Right lobe of liver (tissue), 6 donors: ENCODE measurements around the gene TSGA10IP. TPM values are rescaled to one million over a fixed set of nuclear protein-coding genes. Genes with fewer than 3 reads are reported as not detected.

Experiments
- ATAC-seq, 4 donors: fragments of 200-7000 bp; cut with Tn5 transposase; one replicate each; pipeline ENCODE4 v1.9.1; 2020; ENCODE audit warnings: mild to moderate bottlenecking in 4 of 4, moderate library complexity in 4 of 4
- DNase-seq, 3 donors: peaks; one replicate each; pipeline ENCODE4 v3.0.0-alpha.2; 2020
- H3K27ac ChIP-seq, 3 donors: fragments of 200-600 bp; one replicate each; pipeline ENCODE4 v1.8.0; 2022
- H3K27me3 ChIP-seq, 2 donors: fragments of 200-600 bp; one replicate each; pipeline ENCODE4 v1.8.0; 2022
- H3K36me3 ChIP-seq, 4 donors: fragments of 200-600 bp; sonication (generic) in 1 of 4; one replicate each; pipeline versions ENCODE4 v1.5.1 to v1.8.0; 2017 to 2022; ENCODE audit warnings: control low read depth in 1 of 4
- H3K4me1 ChIP-seq, 4 donors: fragments of 200-600 bp; sonication (generic) in 1 of 4; one replicate each; pipeline versions ENCODE4 v1.5.1 to v1.8.0; 2017 to 2022; ENCODE audit warnings: control low read depth in 1 of 4
- H3K4me3 ChIP-seq, 3 donors: fragments of 200-600 bp; one replicate each; pipeline ENCODE4 v1.8.0; 2022
- H3K9me3 ChIP-seq, 4 donors: fragments of 200-600 bp; sonication (generic) in 1 of 4; one replicate each; pipeline versions ENCODE4 v1.5.1 to v1.8.0; 2017 to 2022; ENCODE audit warnings: control low read depth in 1 of 4
- POLR2A ChIP-seq: fragments of 450-650 bp; IDR thresholded peaks from one replicate; pipeline ENCODE4 v1.6.1; 2017; ENCODE audit warnings: antibody characterized with exemption, mild to moderate bottlenecking
- WGBS: methylation state at CpG from one replicate; pipeline ENCODE4 v1.1.6; 2018; ENCODE audit warnings: low coverage, low lambda C conversion rate; ENCODE audit not compliant: insufficient coverage; ENCODE audit errors: missing lambda C conversion rate; 5-methylcytosine and 5-hydroxymethylcytosine counted together
- intact Hi-C, 2 donors: fragments of 100-400 bp; cut with DNase I; formaldehyde crosslinking; loops; one replicate each; pipeline versions ENCODE4 v1.11.2 to v1.14.1; 2022
- total RNA-seq, 6 experiments: library from RNA; depleted of rRNA in 2 of 6; stranded (reverse); fragments of >200 nt in 2 of 6; fragmentation: NEBNext Ultra II Directional in 3 of 6; extraction: Animal tissue kit (Norgen Biotek cat#: 25700) in 3 of 6; gene quantifications; one replicate each; pipeline versions ENCODE4 v1.1.0 to v1.2.4, GENCODE V29; 2016 to 2023
- TF ChIP-seq, protein P1 (sequence below), 4 donors: fragments of 200-600 bp in 3 of 4; fragments of 450-650 bp in 1 of 4; IDR thresholded peaks; one replicate each; pipeline versions ENCODE4 v1.5.1 to v1.8.0; 2016 to 2022; ENCODE audit warnings: antibody characterized with exemption in 4 of 4, mild to moderate bottlenecking in 2 of 4
- donor health status: DM: no; HTN: yes; CAD: no.
- donor health status: DM: no; HTN: no; CAD: no.
- donor health status: DM: no; HTN: no; CAD: no.
- donor health status: DM: no; HTN: yes; CAD: no.
- donor health status: DM: no; HTN: yes; CAD: no.

The TSGA10IP gene
- total RNA-seq, 6 experiments from 2014 or later, result not detected

GRCh38 chr11:65988791-65989592 is 43.7 kb downstream of the TSGA10IP start:
- no peaks in the 10 kb centered on the region for H3K9me3 ChIP-seq
- no peaks in the 10 kb centered on the region for H3K27me3 ChIP-seq
- WGBS, result 2% methylated on average over 9 of the region's 10 CpGs
- no peak overlapping the region for H3K4me3 ChIP-seq
- peak; percentile 69 to 89 (median 74) for DNase-seq
- intact Hi-C loops, result loop anchor here (10.0 kb wide), 1 partner anchor 104 kb away; the partner anchor contains the start of gene FIBP (in 2 of the 2)
- H3K4me1 ChIP-seq, result no peaks in the 10 kb centered on the region
- H3K27ac ChIP-seq, result no peak overlapping the region
- TF ChIP-seq, protein P1, sequence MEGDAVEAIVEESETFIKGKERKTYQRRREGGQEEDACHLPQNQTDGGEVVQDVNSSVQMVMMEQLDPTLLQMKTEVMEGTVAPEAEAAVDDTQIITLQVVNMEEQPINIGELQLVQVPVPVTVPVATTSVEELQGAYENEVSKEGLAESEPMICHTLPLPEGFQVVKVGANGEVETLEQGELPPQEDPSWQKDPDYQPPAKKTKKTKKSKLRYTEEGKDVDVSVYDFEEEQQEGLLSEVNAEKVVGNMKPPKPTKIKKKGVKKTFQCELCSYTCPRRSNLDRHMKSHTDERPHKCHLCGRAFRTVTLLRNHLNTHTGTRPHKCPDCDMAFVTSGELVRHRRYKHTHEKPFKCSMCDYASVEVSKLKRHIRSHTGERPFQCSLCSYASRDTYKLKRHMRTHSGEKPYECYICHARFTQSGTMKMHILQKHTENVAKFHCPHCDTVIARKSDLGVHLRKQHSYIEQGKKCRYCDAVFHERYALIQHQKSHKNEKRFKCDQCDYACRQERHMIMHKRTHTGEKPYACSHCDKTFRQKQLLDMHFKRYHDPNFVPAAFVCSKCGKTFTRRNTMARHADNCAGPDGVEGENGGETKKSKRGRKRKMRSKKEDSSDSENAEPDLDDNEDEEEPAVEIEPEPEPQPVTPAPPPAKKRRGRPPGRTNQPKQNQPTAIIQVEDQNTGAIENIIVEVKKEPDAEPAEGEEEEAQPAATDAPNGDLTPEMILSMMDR (IDR thresholded peaks at IDR 0.05), result peak; percentile 89 to 99 (median 94)
- TF ChIP-seq POLR2A, result no peak
- ATAC-seq, result peak; percentile 100
- no peaks in the 10 kb centered on the region for H3K36me3 ChIP-seq

- intact Hi-C loops, result no loop called here
- no peaks in the 10 kb centered on the region for H3K4me1 ChIP-seq
- no peak for TF ChIP-seq POLR2A
- TF ChIP-seq, protein P1 (IDR thresholded peaks at IDR 0.05), result no peak
- no peak overlapping the region for H3K4me3 ChIP-seq
- H3K27me3 ChIP-seq, result no peaks in the 10 kb centered on the region
- H3K36me3 ChIP-seq, result peaks cover 0 to 8% (median 0%) of the 10 kb centered on the region in 4 donors
- H3K27ac ChIP-seq, result no peak overlapping the region
- DNase-seq, result no peak
- ATAC-seq, result no peak
- H3K9me3 ChIP-seq, result no peaks in the 10 kb centered on the region
- 83% methylated on average over 5 of the region's 5 CpGs for WGBS
These were observed 46.8 kb downstream of the TSGA10IP start for GRCh38 chr11:65992056-65992455.

DNA sequence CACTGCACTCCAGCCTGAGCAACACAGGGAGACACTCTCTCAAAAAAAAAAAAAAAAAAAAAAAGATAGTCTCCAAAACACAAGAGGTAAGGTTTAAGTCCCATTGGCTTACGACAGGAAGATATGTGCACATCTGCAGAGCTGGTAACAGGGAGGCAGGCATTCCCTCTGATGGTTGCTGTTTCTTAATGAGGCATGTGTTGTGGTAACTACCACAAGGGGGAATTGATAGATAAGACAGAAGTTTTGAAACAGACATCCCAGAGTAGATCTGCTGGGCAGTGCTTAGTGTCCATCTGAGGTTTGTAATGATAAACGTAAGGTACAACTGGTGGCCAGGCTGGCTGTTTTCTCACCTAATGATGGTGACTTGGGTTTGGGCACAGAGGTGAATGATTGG is 52.0 kb downstream of the TSGA10IP start:
- H3K9me3 ChIP-seq, result no peaks in the 10 kb centered on the region

GRCh38 chr11:66001942-66002647 is 56.8 kb downstream of the TSGA10IP start, which contains the start of the genes BANF1 and EIF1AD:
TSS of gene BANF1 (plus strand) at chr11:66002503. CDS start at chr11:66003251, 748 bp downstream.
TSS of gene EIF1AD (minus strand) at chr11:66002157. CDS start at chr11:66000389, 1,768 bp downstream.
- H3K4me3 ChIP-seq, result peak within 1 kb of the TSS; percentile 77 to 88 (median 83)
- TF ChIP-seq, protein P1 (IDR thresholded peaks at IDR 0.05), result no peak
- TF ChIP-seq POLR2A, result peak; percentile 57
- peaks cover 10 to 44% (median 26%) of the 10 kb centered on the region in 4 donors for H3K36me3 ChIP-seq
- H3K9me3 ChIP-seq, result no peaks in the 10 kb centered on the region
- WGBS, result under 1% methylated on average over 26 of the region's 55 CpGs
- peaks cover 0 to 11% (median 3%) of the 10 kb centered on the region in 4 donors for H3K4me1 ChIP-seq
- H3K27me3 ChIP-seq, result no peaks in the 10 kb centered on the region
- peak within 1 kb of the TSS; percentile 94 to 96 (median 94) for H3K27ac ChIP-seq
- ATAC-seq, result peak; percentile 89 to 92 (median 91)
- DNase-seq, result peak; percentile 88 to 94 (median 92)
- intact Hi-C loops, result no loop called here

More for the DNA sequence above, 52.0 kb downstream of the TSGA10IP start:
- ATAC-seq, result no peak
- Histone ChIP-seq H3K36me3 (peaks cover 10 to 41% (median 24%) of the 10 kb centered on the region in 4 donors), H3K27me3 (no peaks in the 10 kb centered on the region), H3K4me1 (peaks cover 0 to 11% (median 0%) of the 10 kb centered on the region in 4 donors), H3K4me3 (no peak overlapping the region), H3K27ac (no peak overlapping the region)
- TF ChIP-seq, protein P1 (IDR thresholded peaks at IDR 0.05), result no peak
- TF ChIP-seq POLR2A, result no peak
- intact Hi-C loops, result no loop called here
- DNase-seq, result no peak
- WGBS, result 71% methylated on average over 2 of the region's 2 CpGs
